SK-N-SH (cell line): ENCODE measurements around the gene PSD2. TPM values are rescaled to one million over a fixed set of nuclear protein-coding genes. Genes with fewer than 3 reads are reported as not detected.

Source experiments
- CTCF ChIA-PET: fragments of 300-600, 350-600 bp; formaldehyde crosslinking; extraction: SDS; loops from one replicate; lab custom pipeline; 2021; lab: Yijun Ruan, JAX
- POLR2A ChIA-PET: fragments of 350-600 bp; sonication (Branson Sonifier 250); formaldehyde crosslinking; extraction: SDS; loops from one replicate; lab custom pipeline; 2020; ENCODE audit warnings: antibody characterized with exemption, inconsistent platforms; lab: Yijun Ruan, JAX
- DNase-seq: peaks from one replicate; pipeline ENCODE4 v3.0.0; 2012
- H2AFZ ChIP-seq: fragments of 200-600 bp; sonication (generic); 2 replicates; pipeline ENCODE4 v1.8.1; 2016; ENCODE audit warnings: antibody characterized with exemption, mild to moderate bottlenecking, low read depth
- H3F3A ChIP-seq: fragments of 200-600 bp; sonication (generic); replicated peaks from 2 replicates; pipeline ENCODE3; 2016; ENCODE audit warnings: antibody characterized with exemption, mild to moderate bottlenecking; ENCODE audit not compliant: insufficient read depth
- H3K27ac ChIP-seq, 2 experiments: fragments of 200-500 bp in 1 of 2; fragments of 200-600 bp in 1 of 2; sonication (Bioruptor generic) in 1 of 2; sonication (generic), shearing (Covaris generic) in 1 of 2; 2 replicates each; pipeline versions ENCODE4 v1.5.1 to v1.6.1; 2014 to 2016; ENCODE audit warnings: low read depth in 2 of 2, inconsistent platforms in 1 of 2, low read length in 1 of 2, mild to moderate bottlenecking in 1 of 2, mixed read lengths in 1 of 2
- H3K27me3 ChIP-seq: fragments of 200-600 bp; sonication (generic), shearing (Covaris generic); 2 replicates; pipeline ENCODE4 v1.6.1; 2016; ENCODE audit warnings: mixed run types; ENCODE audit not compliant: insufficient read depth
- H3K36me3 ChIP-seq, 2 experiments: fragments of 200-500 bp in 1 of 2; fragments of 200-600 bp in 1 of 2; sonication (Bioruptor generic) in 1 of 2; sonication (generic) in 1 of 2; replicated peaks in 1 of 2; 2 replicates each; pipeline versions ENCODE3 to v1.5.1; 2014 to 2016; ENCODE audit warnings: low read length in 1 of 2, mild to moderate bottlenecking in 1 of 2; ENCODE audit not compliant: insufficient read depth in 2 of 2, control insufficient read depth in 1 of 2
- H3K4me1 ChIP-seq, 2 experiments: fragments of 200-500 bp in 1 of 2; fragments of 200-600 bp in 1 of 2; sonication (Bioruptor generic) in 1 of 2; sonication (generic), shearing (Covaris generic) in 1 of 2; 2 replicates each; pipeline versions ENCODE4 v1.5.1 to v1.6.1; 2014 to 2016; ENCODE audit warnings: low read depth in 1 of 2, low read length in 1 of 2, mixed run types in 1 of 2; ENCODE audit not compliant: insufficient read depth in 2 of 2, control insufficient read depth in 1 of 2
- H3K4me2 ChIP-seq: fragments of 200-600 bp; sonication (generic), shearing (Covaris generic); 2 replicates; pipeline ENCODE4 v1.6.1; 2017; ENCODE audit warnings: mixed run types
- H3K4me3 ChIP-seq, 2 experiments: fragments of 200-500 bp in 1 of 2; fragments of 200-600 bp in 1 of 2; sonication (Bioruptor generic) in 1 of 2; sonication (generic), shearing (Covaris generic) in 1 of 2; 2 replicates each; pipeline versions ENCODE4 v1.5.1 to v1.8.1; 2014 to 2016; ENCODE audit warnings: low read depth in 2 of 2, inconsistent platforms in 1 of 2, low read length in 1 of 2, mild to moderate bottlenecking in 1 of 2, mixed read lengths in 1 of 2, moderate library complexity in 1 of 2
- H3K79me2 ChIP-seq: fragments of 200-600 bp; sonication (generic); 2 replicates; pipeline ENCODE4 v1.8.1; 2017; ENCODE audit warnings: mild to moderate bottlenecking; ENCODE audit not compliant: insufficient read depth
- H3K9ac ChIP-seq: fragments of 200-600 bp; sonication (generic); 2 replicates; pipeline ENCODE4 v1.6.1; 2017; ENCODE audit warnings: mixed run types
- H3K9me2 ChIP-seq: fragments of 200-600 bp; sonication (generic); 2 replicates; pipeline ENCODE4 v1.6.1; 2017; ENCODE audit warnings: mixed run types
- H3K9me3 ChIP-seq: fragments of 200-600 bp; sonication (generic); 2 replicates; pipeline ENCODE4 v1.6.1; 2017; ENCODE audit warnings: mixed run types, mild to moderate bottlenecking, moderate library complexity
- H4K20me1 ChIP-seq: fragments of 200-600 bp; sonication (generic); 2 replicates; pipeline ENCODE4 v1.6.1; 2017; ENCODE audit warnings: mild to moderate bottlenecking, mixed run types; ENCODE audit not compliant: insufficient read depth
- CHD2 ChIP-seq: fragments of 150-350 bp; IDR thresholded peaks from 2 replicates; pipeline ENCODE4 v1.6.1; 2018; ENCODE audit warnings: low read length; ENCODE audit not compliant: partially characterized antibody
- FOSL2 ChIP-seq: IDR thresholded peaks from 2 replicates; pipeline ENCODE4 v1.4.0; 2012; ENCODE audit warnings: low read depth, mild to moderate bottlenecking, moderate library complexity, borderline replicate concordance
- NFIC ChIP-seq: IDR thresholded peaks from 2 replicates; pipeline ENCODE4 v1.4.0; 2012; ENCODE audit warnings: borderline replicate concordance
- POLR2AphosphoS5 ChIP-seq: IDR thresholded peaks from 2 replicates; pipeline ENCODE4 v1.6.1; 2012; ENCODE audit warnings: low read depth, low read length
- RCOR1 ChIP-seq: fragments of 150-350 bp; IDR thresholded peaks from 2 replicates; pipeline ENCODE4 v1.6.1; 2017; ENCODE audit warnings: antibody characterized with exemption, low read length
- TCF12 ChIP-seq: IDR thresholded peaks from 2 replicates; pipeline ENCODE4 v1.4.0; 2012
- WGBS: methylation state at CpG from one replicate; pipeline ENCODE4 v1.1.6; 2017; ENCODE audit warnings: low lambda C conversion rate; 5-methylcytosine and 5-hydroxymethylcytosine counted together
- polyA plus RNA-seq, 3 experiments: library from polyadenylated mRNA; depleted of rRNA; stranded (reverse); fragments of >200 nt; gene quantifications; 2 replicates each; pipeline ENCODE4 v1.2.3, GENCODE V29; 2012
- TF ChIP-seq, protein P1 (sequence below): IDR thresholded peaks from 2 replicates; pipeline ENCODE4; 2012
- TF ChIP-seq, protein P2 (sequence below): IDR thresholded peaks from 2 replicates; pipeline ENCODE4 v1.4.0; 2012; ENCODE audit warnings: low read depth, borderline replicate concordance

PSD2 gene
- polyA plus RNA-seq, 1 of the 3 experiments (the other 2 are of a cell fraction): 0.15 TPM

GRCh38 chr5:139759219-139759721, 36.3 kb upstream of the PSD2 start:
- TF ChIP-seq FOSL2: no peak
- TF ChIP-seq CHD2: peak; percentile 15
- TF ChIP-seq RCOR1: 0 out of 2 replicates have a peak, but pooled peaks have one; percentile 6
- TF ChIP-seq, protein P1, sequence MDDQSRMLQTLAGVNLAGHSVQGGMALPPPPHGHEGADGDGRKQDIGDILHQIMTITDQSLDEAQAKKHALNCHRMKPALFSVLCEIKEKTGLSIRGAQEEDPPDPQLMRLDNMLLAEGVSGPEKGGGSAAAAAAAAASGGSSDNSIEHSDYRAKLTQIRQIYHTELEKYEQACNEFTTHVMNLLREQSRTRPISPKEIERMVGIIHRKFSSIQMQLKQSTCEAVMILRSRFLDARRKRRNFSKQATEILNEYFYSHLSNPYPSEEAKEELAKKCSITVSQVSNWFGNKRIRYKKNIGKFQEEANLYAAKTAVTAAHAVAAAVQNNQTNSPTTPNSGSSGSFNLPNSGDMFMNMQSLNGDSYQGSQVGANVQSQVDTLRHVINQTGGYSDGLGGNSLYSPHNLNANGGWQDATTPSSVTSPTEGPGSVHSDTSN: no peak
- no peaks in the 10 kb centered on the region for H4K20me1 ChIP-seq
- no peaks in the 10 kb centered on the region for H3K36me3 ChIP-seq
- peaks cover 8 to 42% of the 10 kb centered on the region in 2 experiments; a peak in 3 of 4 replicates for H3K4me1 ChIP-seq
- peaks cover 13% of the 10 kb centered on the region for H3F3A ChIP-seq
- no peak overlapping the region for H3K4me3 ChIP-seq
- H3K9me3 ChIP-seq: no peaks in the 10 kb centered on the region
- ChIA-PET CTCF (interaction anchor here (0.7 to 23.1 kb wide), 17 partner anchors 8 to 123 kb away, joined by 3 to 627 read pairs (median 3); no protein-coding TSS in a partner anchor), POLR2A (interaction anchor here (0.5 to 2.1 kb wide), 6 partner anchors 9 to 125 kb away, joined by 3 to 10 read pairs (median 3); no protein-coding TSS in a partner anchor)
- H3K27me3 ChIP-seq: no peaks in the 10 kb centered on the region
- H3K9ac ChIP-seq: no peak overlapping the region
- no peaks in the 10 kb centered on the region for H3K79me2 ChIP-seq
- WGBS: 75% methylated on average over 34 of the region's 36 CpGs
- H3K9me2 ChIP-seq: no peaks in the 10 kb centered on the region
- peak; percentile 78 for DNase-seq
- H2AFZ ChIP-seq: no peak overlapping the region
- H3K27ac ChIP-seq: peak overlapping the region in 1 of 2 experiments; percentile 75; a peak in 2 of 4 replicates
- no peak overlapping the region for H3K4me2 ChIP-seq

DNA sequence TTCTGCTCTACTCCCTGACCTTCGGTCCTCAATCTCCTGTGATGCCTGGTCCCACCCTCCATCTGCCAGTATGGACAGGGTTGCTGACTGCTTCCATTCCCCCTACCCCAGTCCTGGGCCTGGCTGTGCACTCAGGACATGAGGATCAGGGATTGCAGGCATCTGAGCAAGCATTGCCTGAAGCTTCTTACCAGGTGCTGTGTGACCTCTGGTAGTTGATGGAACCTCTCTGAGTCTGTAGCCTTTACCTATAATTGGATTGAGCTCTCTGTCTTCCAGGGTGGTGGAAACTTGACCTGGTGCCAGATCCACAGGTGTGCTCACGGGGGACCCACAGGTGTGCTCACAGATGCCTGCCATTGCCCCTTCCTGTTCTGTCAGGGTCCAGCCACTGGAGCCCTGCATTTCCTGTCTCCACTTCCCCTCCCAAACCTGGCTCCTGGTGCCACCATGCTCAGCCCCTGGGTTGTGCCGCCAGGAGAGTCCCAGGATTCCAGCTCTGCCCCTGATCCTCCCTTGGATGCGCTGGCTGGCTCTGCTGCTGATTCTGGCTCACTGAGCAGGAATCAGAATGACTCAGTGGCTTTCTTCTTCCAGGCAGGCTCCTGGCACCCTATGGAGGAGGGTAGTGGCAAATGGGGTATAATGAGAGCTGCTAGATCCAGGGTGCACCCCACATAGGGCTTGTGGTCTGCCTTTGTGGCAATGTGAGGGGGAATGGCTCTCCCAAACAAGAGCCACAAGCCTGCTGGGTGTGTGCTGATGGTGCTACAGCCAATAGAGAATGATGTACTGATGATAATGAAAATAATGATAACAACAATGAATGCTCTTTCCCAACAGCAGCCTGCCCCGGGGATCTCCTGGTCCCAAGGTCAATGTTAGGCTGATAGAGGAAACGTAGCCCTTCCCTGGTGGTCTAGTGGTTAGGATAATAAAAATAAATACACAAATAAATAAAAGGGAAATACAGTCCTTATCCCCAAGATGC, 35.2 kb upstream of the PSD2 start:
- Histone ChIP-seq H3K36me3 (no peaks in the 10 kb centered on the region), H3K9me2 (no peaks in the 10 kb centered on the region), H3K4me3 (no peak overlapping the region), H2AFZ (no peak overlapping the region), H3K4me1 (peaks cover 8 to 52% of the 10 kb centered on the region in 2 experiments; a peak in 3 of 4 replicates), H3F3A (peaks cover 13% of the 10 kb centered on the region), H3K27ac (no peak overlapping the region; a peak in 1 of 4 replicates), H3K79me2 (no peaks in the 10 kb centered on the region), H3K27me3 (no peaks in the 10 kb centered on the region), H3K4me2 (0 out of 2 replicates have a peak overlapping the region, but pooled peaks have one; percentile 15), H4K20me1 (no peaks in the 10 kb centered on the region), H3K9me3 (no peaks in the 10 kb centered on the region), H3K9ac (no peak overlapping the region)
- TF ChIP-seq FOSL2 (peak; percentile 71; the same call in 1 of the 2 replicates), POLR2AphosphoS5 (no peak), NFIC (peak; percentile 32; the same call in 1 of the 2 replicates), TCF12 (0 out of 2 replicates have a peak, but pooled peaks have one; percentile 32)
- TF ChIP-seq, protein P2, sequence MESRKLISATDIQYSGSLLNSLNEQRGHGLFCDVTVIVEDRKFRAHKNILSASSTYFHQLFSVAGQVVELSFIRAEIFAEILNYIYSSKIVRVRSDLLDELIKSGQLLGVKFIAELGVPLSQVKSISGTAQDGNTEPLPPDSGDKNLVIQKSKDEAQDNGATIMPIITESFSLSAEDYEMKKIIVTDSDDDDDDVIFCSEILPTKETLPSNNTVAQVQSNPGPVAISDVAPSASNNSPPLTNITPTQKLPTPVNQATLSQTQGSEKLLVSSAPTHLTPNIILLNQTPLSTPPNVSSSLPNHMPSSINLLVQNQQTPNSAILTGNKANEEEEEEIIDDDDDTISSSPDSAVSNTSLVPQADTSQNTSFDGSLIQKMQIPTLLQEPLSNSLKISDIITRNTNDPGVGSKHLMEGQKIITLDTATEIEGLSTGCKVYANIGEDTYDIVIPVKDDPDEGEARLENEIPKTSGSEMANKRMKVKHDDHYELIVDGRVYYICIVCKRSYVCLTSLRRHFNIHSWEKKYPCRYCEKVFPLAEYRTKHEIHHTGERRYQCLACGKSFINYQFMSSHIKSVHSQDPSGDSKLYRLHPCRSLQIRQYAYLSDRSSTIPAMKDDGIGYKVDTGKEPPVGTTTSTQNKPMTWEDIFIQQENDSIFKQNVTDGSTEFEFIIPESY: no peak
- DNase-seq: peak; percentile 52
- 65% methylated on average over 5 of the region's 6 CpGs for WGBS
- ChIA-PET CTCF (interaction anchor here (1.0 to 23.1 kb wide), 7 partner anchors 9 to 124 kb away, joined by 3 to 627 read pairs (median 3); no protein-coding TSS in a partner anchor), POLR2A (no interaction called here)
